Mucosa of descending colon (tissue), 3 donors: ENCODE measurements around the gene ZNF668. TPM values are rescaled to one million over a fixed set of nuclear protein-coding genes. Genes with fewer than 3 reads are reported as not detected.

ENCODE experiments used
- ATAC-seq: fragments of 200-7000 bp; cut with Tn5 transposase; one replicate; pipeline ENCODE4 v1.9.1; 2020; ENCODE audit warnings: mild to moderate bottlenecking, moderate library complexity
- DNase-seq, 3 donors: peaks; one replicate each; pipeline ENCODE4 v3.0.0-alpha.2; 2020
- H3K36me3 ChIP-seq: fragments of 200-600 bp; one replicate; pipeline ENCODE4 v1.8.0; 2021; ENCODE audit warnings: low read depth, mild to moderate bottlenecking
- H3K4me1 ChIP-seq: fragments of 200-600 bp; one replicate; pipeline ENCODE4 v1.8.0; 2021; ENCODE audit warnings: low read depth, mild to moderate bottlenecking
- H3K4me3 ChIP-seq: fragments of 200-600 bp; one replicate; pipeline ENCODE4 v1.8.0; 2021; ENCODE audit warnings: mild to moderate bottlenecking
- H3K9me3 ChIP-seq: fragments of 200-600 bp; one replicate; pipeline ENCODE4 v1.8.0; 2021; ENCODE audit warnings: mild to moderate bottlenecking
- CTCF ChIP-seq: fragments of 200-600 bp; IDR thresholded peaks from one replicate; pipeline ENCODE4 v1.8.0; 2022; ENCODE audit warnings: antibody characterized with exemption, mild to moderate bottlenecking
- intact Hi-C, 2 donors: fragments of 100-400 bp; cut with DNase I in 1 of 2; cut with micrococcal nuclease in 1 of 2; formaldehyde crosslinking; loops; one replicate each; pipeline versions ENCODE4 v1.11.0 to v1.11.1; 2022; cut with DNase I, micrococcal nuclease
- long read RNA-seq, 2 donors: library from polyadenylated mRNA; unstranded; transcript quantifications; one replicate each; pipeline ENCODE4 v2.0.0, GENCODE V29; 2019 to 2021
- total RNA-seq, 3 donors: library from RNA; stranded (reverse); fragmentation: NEBNext Ultra II Directional in 2 of 3; extraction: Animal tissue kit (Norgen Biotek cat#: 25700) in 2 of 3; gene quantifications; one replicate each; pipeline versions ENCODE4 v1.2.1 to v1.2.4, GENCODE V29; 2021 to 2023
- donor health status: DM: no; HTN: no; CAD: no; lungs with moderate emphysema.
- donor health status: DM: no; HTN: no; CAD: no.
- donor health status: DM: no; HTN: yes; CAD: no.

ZNF668 gene
- 10 to 100 TPM in 1 of 3 donors, 1 to 10 TPM in 2; 8.3 to 10.2 (median 9.8) TPM for total RNA-seq
- long read RNA-seq, donor 1, transcript ZNF668-201 (3 exons, 2,762 nt) = major isoform, 23 of 37 reads
- long read RNA-seq, donor 1, partial matches to known transcripts = 5 of 37 reads
- long read RNA-seq, donor 1, other reads (novel, unspliced or antisense) = 6 of 37 reads
- long read RNA-seq, donor 2, transcript ZNF668-201 (3 exons, 2,762 nt) = major isoform, 8 of 12 reads
- long read RNA-seq, donor 2, partial matches to known transcripts = 0 of 12 reads
- long read RNA-seq, donor 2, other reads (novel, unspliced or antisense) = 4 of 12 reads

DNA sequence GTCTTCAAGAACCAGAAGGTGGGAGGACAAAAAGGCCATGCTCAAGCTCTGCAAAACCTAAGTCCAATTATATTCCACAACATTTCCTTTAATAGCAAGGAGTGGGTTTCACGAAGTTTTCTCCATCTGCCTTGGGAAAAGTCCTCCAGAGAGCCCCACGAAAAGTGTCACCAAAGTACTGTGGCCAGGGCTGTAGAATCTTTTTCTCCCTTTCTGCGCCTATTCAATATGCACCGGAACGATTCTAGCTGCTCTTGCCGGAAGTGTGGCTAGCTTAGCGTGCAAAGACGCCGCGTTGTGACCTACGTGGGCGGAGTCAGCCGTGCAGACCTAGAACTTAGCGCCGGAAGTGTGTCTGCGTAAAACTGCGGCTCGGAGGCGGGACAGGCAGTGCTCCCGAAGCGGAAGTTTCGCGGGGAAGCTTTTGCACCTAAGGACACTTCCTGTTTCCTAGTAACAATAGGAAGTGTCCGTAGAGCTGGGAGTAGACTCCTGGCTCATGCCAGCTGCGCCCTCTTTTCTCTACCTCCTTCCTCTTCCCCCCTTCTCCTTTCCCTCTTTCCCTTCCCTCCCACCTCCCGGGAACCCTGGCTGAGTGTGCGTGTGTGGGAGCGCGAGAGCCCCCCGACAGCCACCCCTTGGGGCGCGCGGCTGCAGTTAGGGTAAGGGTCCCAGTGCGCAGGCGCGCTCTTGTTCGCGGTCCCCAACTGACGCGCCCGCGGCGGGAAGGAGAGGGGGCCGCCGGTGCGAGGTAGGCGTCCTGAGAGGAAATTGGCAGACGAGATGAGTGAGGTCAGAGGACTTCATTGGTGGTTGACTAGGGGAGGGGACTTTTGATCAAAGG lies at the start of gene ZNF668, which contains the start of gene ZNF646:
Gene ZNF668 (minus strand): TSS at position 271 of the 844 bp plus-strand sequence. CDS start 9,781 bp downstream, outside the sequence.
Gene ZNF646 (plus strand): TSS at position 453 of the 844 bp plus-strand sequence. CDS start 1,903 bp downstream, outside the sequence.
- intact Hi-C loops = loop anchor here (2.0 to 10.0 kb wide), 2 partner anchors 41 to 89 kb away; partner anchors contain the start of genes HSD3B7 (in 1 of the 2) and STX4 (in 1 of the 2)
- Histone ChIP-seq H3K9me3 (no peaks in the 10 kb centered on the region), H3K36me3 (no peaks in the 10 kb centered on the region), H3K4me1 (peaks cover 17% of the 10 kb centered on the region), H3K4me3 (peak within 1 kb of the TSS; percentile 86)
- TF ChIP-seq CTCF = no peak
- DNase-seq (peak; percentile 97 to 99 (median 99)), ATAC-seq (peak; percentile 91)

DNA sequence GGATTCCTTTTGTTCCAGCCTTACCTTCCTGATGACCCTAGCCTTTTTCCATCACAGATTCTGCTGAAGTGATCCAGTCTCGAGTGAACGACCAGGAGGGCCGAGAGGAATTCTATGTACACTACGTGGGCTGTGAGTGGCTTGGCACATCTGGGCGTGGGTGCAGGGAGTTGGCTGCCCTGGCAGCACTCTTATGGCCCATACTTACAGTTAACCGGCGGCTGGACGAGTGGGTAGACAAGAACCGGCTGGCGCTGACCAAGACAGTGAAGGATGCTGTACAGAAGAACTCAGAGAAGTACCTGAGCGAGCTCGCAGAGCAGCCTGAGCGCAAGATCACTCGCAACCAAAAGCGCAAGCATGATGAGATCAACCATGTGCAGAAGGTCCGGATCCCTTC lies 46.1 kb upstream of the ZNF668 start:
- intact Hi-C loops = no loop called here
- no peak for TF ChIP-seq CTCF
- H3K4me1 ChIP-seq = peaks cover 26% of the 10 kb centered on the region
- no peak overlapping the region for H3K4me3 ChIP-seq
- peak in 1 of 3 donors; percentile 45 for DNase-seq
- peaks cover 4% of the 10 kb centered on the region for H3K36me3 ChIP-seq
- no peaks in the 10 kb centered on the region for H3K9me3 ChIP-seq
- no peak for ATAC-seq

DNA sequence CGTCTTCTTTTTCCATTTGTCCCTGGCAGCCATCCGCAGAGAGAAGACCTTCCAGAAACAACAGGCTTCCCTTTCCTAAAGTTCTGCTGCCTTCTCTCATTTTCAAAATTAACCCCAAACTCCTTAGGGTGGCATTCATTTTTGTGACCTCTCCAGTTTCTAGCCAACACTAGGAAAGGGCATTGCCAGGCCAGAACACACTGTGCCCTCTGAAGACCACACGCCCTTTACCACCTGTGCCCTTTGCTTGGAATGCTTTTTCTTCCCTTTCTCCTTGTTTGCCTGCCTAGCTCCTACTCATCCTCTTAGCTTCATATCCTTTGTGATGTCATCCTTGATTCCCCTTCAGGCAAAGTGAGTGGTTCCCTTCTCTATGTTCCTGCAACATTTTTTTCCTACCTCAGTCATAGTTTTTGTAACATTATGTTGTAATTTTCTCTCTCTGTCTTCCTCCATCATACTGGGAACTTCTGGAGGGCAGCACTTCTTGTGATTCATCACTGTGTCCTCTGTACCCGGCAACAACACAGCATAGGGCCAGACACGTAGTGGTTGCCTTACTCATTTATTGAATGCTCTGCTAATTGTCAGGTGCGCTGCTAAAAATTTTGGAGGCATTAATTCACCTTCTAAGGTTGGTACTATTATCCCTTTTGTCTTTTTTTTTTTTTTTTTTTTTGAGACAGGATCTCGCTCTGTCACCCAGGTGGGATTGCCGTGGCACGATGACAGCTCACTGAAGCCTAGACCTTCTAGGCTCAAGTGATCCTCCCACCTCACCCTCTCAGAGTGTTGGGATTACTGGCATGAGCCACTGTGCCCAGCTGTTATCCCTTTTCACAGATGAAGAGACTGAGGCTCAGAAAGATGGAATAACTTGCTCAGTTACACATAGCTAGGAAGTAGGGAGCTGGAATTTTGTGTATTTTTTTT lies 44.4 kb upstream of the ZNF668 start:
- Histone ChIP-seq H3K4me1 (peaks cover 34% of the 10 kb centered on the region), H3K4me3 (peak overlapping the region; percentile 50), H3K9me3 (no peaks in the 10 kb centered on the region), H3K36me3 (peaks cover 4% of the 10 kb centered on the region)
- DNase-seq (no peak), ATAC-seq (peak; percentile 6)
- intact Hi-C loops = no loop called here
- TF ChIP-seq CTCF = no peak

DNA sequence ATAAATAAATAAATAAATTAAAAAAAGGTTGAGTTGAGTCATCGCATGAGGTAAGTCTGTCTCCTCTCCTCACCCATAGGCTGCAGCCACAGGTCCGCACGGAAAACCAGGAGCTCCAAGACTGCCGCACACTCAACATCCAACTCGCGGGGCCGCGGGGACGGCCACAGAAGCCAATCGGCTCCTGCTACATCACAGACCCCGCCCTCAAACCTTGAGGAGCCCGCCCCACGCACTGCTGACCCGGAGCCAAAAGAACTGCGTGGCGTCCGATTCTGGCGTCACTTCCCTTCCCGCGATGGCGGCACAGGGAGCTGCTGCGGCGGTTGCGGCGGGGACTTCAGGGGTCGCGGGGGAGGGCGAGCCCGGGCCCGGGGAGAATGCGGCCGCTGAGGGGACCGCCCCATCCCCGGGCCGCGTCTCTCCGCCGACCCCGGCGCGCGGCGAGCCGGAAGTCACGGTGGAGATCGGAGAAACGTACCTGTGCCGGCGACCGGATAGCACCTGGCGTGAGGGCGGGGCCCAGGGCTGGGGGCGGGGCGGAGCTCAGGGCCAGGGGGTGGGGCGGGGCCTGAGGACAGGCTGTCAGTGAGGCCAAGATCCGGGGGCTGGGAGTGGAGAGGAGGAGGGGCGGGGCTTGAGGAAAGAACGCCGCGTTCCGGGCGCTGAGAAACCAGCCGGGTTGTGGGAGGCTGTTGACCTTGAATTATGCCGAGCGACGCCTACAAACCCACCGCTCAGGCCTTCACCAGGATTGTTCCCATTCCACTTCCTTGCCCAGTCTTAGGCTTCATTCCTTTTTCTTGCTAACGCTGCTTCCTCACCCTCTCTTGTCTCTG lies 43.6 kb upstream of the ZNF668 start, which contains the start of gene KAT8:
Gene KAT8 (plus strand): TSS at position 281 of the 839 bp plus-strand sequence. CDS start 18 bp downstream, at position 299.
- DNase-seq = peak; percentile 98 to 99 (median 99)
- intact Hi-C loops = no loop called here

More for the DNA sequence above, 43.6 kb upstream of the ZNF668 start, which contains the start of gene KAT8:
- Histone ChIP-seq H3K36me3 (peaks cover 4% of the 10 kb centered on the region), H3K4me1 (peaks cover 34% of the 10 kb centered on the region), H3K9me3 (no peaks in the 10 kb centered on the region), H3K4me3 (peak within 1 kb of the TSS; percentile 50)
- peak; percentile 96 for ATAC-seq
- TF ChIP-seq CTCF = no peak
